ENCODE data around the gene SPECC1.
"Not testable (repeated sequence)": the region's sequence is repeated elsewhere in the genome, so short reads cannot be mapped to it uniquely, and the experiment has no call there.

Gene SPECC1

GRCh38 chr17:20213449-20213848, 204.3 kb downstream of the SPECC1 start:
- no peak for DNase-seq

GRCh38 chr17:20214794-20215193, 205.6 kb downstream of the SPECC1 start:
- no peak for DNase-seq

- no peak for DNase-seq
Observed at GRCh38 chr17:20216154-20216815, 207.1 kb downstream of the SPECC1 start.

- no peak for DNase-seq
Observed at GRCh38 chr17:20216853-20217252, 207.7 kb downstream of the SPECC1 start.

GRCh38 chr17:20217677-20218076, 208.5 kb downstream of the SPECC1 start:
- no peak for DNase-seq

- DNase-seq = no peak
Observed at GRCh38 chr17:20218272-20218671, 209.1 kb downstream of the SPECC1 start.

GRCh38 chr17:20223808-20224328, 214.7 kb downstream of the SPECC1 start:
- no peak for DNase-seq

DNA sequence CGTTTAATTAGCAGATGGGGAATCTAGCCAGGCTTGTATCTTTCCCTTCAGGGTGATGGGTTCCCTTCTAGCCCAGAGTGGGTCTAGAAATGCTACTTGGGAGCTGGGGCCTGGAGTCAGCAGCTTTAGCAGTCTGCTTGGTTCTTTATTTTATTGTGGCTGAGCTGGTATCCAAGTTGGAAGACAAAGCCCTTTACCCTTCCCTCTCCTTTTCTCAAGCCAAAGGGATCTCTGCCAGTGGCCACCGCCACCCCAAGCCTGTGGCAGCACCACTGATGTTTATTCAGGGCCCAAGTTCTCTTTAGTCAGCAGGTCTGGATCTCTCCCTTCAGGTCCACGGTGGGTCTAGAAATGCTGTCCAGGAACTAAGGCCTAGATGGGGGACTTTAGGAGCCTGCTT, 215.2 kb downstream of the SPECC1 start:
- no peak for DNase-seq

DNA sequence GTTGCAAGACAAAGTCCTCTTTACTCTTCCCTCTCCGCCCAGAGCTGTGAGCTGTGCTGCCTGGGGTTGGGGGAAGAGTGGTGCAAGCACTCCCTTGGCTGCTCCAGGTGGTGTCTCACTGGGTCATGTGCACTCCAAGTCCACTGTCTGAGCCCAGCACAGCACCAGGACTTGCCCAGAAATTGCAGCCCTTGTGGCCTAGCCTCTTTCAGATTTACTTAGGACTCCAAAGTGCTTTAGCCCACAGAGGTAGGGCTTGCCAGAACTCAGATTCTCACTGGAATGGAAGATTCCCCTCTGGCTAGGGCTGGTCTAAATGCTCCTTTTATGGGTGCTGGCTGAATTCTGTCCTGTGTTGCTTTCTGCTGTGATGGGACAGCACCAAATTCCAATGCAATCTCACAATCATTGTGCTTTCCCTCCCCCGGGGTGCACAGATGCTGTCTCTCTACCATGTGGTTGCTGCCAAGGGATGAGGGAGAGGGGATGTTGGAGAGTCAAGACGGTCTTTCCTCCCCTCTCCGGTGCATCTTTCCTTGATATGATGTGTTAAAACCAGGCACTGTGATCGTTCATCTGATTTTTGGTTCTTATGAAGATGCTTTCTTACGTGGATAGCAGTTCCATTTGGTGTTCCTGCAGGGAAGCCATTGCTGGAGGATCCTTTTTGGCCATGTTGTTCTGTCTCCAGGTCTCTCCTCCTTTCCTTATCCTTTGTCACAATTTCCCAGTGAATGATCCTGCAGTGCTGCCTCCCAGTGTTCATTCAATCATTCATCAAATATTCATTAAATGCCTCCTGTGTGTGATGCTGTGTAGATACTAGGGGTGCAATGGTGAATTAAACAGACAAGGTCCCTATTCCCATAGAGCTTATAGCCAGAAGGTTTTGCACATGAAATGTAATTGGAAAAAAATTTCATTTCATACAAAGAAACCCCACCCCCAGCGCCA, 216.3 kb downstream of the SPECC1 start:
- no peak for DNase-seq

GRCh38 chr17:20226814-20227482, 217.8 kb downstream of the SPECC1 start:
- DNase-seq = peak; percentile 79

- DNase-seq = not testable (repeated sequence)
Observed at GRCh38 chr17:20227720-20228370, 218.7 kb downstream of the SPECC1 start.

DNA sequence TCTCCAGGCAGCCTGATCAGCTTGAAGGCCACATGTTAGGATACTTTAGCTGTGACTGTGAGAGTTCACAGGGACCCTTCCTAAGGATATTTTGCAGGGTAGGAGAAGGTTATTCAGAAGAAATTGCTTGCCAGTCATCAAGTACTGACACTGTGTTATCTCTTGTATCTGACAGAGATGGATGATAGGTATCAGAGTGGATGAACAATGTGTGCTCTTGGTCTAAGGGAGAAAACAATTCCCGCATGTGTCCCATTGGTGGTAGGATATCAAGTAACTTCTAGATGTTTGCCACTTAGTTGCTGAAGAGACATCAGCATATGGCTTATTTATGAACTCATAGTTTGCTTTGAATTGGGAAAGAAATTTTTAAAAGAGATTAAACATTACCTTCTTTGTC, 219.3 kb downstream of the SPECC1 start:
- DNase-seq = no peak

DNA sequence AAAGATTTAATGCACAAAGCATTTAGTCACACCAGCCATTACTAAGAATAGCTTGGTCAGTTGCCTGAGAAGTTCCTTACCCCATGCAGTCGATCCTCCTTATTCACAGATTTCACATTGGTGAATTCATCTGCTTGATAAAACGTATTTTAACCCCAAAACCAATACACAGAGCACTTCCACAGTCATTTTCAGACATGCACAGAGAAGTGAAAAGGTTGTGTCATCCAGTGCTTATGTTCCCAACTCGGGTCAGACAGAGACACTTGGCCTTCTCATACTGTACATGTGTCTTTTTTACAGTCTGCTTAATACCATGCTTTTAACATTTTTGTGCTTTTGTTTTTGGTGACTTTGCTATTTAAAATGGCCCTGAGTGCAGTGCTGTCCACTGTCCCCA, 219.7 kb downstream of the SPECC1 start:
- DNase-seq = no peak

- no peak for DNase-seq
Observed at GRCh38 chr17:20230924-20231323, 221.8 kb downstream of the SPECC1 start.

DNA sequence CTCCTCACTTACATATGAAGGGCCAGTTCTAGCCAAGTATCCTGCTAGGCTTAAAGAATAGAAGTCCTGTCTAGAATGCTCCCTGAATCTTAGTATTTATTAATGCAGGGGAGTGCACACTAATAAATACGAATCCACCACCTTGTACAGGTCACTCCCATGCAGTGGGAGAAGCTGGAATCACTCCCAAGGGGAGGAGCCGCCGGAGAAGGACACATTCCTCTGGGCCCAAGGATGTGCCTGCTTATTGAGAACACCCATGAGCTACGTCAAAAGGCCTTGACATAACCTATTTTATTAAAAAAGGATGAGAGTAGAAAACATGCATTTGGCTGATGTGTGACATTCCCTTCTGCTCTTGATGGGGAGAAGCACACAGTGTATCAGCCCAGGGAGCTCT, 223.5 kb downstream of the SPECC1 start:
- DNase-seq = no peak

GRCh38 chr17:20234276-20234675, 225.1 kb downstream of the SPECC1 start:
- peak; percentile 19 for DNase-seq

DNA sequence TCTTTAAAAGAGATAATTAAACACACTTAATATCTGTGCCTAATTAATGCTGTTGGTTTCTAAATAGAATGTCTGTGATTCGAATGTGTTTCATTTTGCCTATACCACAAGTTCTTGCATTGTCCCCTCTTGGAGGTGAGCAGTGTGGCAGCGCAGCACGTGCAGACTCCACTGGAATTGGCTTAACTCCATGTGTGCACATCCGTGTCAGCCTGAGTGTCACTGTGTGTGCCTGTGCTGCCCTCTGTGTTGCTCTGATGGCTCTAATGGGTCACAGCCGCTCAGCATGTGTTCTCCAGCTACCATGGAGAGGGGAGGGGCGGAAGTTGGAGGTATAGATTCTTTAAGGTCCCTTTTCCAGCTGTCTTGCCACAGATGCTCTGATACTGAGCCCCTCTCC, 226.6 kb downstream of the SPECC1 start:
- no peak for DNase-seq

DNA sequence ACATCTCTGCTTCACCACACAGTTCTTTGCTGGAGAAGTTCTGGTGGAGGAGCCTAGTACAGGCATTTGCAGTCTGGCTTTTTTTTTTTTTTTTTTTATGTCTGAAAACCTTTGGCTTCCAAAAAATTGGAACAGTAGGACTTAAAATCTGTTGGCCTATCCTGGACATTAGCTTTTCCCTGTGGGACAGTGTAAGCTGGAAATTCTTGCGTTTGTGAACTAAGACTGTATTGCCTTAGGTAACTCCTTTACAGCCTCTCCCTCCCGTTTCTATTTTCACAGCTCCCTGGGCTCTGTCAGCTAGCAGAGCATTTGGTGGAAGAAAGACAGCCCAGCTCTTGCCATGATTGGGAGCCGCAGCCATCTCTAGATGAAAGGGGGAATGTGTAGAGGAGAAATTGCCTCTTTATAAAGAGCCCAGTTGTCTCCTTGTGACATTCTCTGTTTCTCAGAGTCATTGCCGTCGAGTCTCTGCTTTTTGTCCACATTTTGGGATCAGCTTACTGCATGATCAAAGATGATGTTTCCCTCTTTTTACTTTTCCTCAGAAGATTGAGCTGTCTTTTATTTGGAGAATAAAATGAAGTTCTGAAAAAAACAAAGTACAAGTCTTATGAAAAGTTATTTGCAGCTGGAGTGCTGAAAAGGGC, 227.5 kb downstream of the SPECC1 start:
- DNase-seq = no peak

- DNase-seq = not testable (repeated sequence)
Observed at GRCh38 chr17:20239776-20240175, 230.6 kb downstream of the SPECC1 start.

GRCh38 chr17:20241855-20242254, 232.7 kb downstream of the SPECC1 start:
- DNase-seq = no peak

DNA sequence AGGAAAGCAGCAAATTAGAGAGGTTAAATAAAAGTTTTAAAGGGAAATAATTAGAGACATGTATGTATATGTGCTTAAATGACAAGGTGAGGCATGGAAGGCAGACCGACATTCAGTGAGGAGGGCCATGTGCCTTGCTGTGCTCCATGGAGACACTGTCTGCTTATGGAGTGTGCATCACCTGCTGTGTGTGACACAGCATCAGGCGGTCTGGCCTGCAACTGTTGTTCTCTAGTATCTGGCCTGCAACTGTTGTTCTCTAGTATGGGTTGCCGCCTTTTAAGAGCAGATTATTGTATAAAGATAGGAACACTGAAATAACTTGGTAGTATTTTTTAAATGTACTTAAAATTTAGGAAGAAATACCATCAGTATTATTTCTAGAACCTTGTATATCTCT, 233.1 kb downstream of the SPECC1 start:
- DNase-seq = no peak

DNA sequence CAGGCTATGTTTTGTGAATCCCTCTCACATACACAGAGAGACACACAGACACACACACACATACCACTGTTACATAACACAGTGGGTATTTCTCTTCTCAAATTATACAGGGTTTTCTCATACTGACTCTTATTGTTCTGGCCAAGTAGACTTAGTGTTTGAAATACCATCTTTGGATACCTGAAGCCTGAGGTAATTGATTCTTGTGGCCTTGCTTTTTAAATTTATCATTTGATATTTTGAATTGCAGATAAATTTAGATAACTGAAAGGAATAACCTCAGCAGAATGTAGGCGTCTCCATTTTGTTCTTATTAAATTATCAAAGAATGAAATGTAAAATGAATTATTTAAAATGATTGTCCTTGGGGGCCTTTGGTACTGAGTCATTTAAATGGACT, 234.4 kb downstream of the SPECC1 start:
- no peak for DNase-seq
